NB4 (cell line): ENCODE measurements around the gene RGS12.

Experiments
- POLR2A ChIP-seq: IDR thresholded peaks from 2 replicates; pipeline ENCODE4 v1.6.1; 2011; ENCODE audit warnings: mild to moderate bottlenecking; ENCODE audit not compliant: insufficient read length; ENCODE audit errors: extremely low read depth
- TF ChIP-seq, protein P1 (sequence below): IDR thresholded peaks from one replicate; pipeline ENCODE4 v1.5.1; 2012; ENCODE audit warnings: low read depth, low read length

DNA sequence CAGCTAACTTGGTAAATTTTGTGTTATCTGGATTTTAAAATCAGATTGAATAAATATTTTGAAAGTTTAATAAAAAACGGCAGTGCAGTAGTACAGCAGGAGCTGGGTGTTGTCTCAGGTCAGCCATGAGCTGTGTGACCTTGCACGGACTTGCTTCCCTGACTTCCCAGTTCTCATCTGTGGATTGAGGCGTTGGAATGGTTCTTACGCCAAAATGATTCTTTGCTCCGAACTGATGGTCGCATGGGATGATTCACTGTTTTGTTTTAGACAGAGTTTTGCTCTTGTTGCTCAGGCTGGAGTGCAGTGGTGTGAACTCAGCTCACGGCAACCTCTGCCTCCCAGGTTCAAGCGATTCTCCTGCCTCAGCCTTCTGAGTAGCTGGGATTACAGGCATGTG lies 45.0 kb downstream of the RGS12 start:
- TF ChIP-seq, protein P1, sequence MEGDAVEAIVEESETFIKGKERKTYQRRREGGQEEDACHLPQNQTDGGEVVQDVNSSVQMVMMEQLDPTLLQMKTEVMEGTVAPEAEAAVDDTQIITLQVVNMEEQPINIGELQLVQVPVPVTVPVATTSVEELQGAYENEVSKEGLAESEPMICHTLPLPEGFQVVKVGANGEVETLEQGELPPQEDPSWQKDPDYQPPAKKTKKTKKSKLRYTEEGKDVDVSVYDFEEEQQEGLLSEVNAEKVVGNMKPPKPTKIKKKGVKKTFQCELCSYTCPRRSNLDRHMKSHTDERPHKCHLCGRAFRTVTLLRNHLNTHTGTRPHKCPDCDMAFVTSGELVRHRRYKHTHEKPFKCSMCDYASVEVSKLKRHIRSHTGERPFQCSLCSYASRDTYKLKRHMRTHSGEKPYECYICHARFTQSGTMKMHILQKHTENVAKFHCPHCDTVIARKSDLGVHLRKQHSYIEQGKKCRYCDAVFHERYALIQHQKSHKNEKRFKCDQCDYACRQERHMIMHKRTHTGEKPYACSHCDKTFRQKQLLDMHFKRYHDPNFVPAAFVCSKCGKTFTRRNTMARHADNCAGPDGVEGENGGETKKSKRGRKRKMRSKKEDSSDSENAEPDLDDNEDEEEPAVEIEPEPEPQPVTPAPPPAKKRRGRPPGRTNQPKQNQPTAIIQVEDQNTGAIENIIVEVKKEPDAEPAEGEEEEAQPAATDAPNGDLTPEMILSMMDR, result no peak
- no peak for TF ChIP-seq POLR2A
